ENCODE measurements around the gene ARHGAP26.

- TF ChIP-seq EZH2phosphoT487 (IDR thresholded peaks at IDR 0.05; ENCODE audit: borderline replicate concordance) (no peak), EGR1 (IDR thresholded peaks at IDR 0.05; ENCODE audit: low read depth) (no peak), CTCF (IDR thresholded peaks at IDR 0.05 in 2 of 3, conservative IDR thresholded peaks at IDR 0.05 in 1 of 3; ENCODE audit: borderline replicate concordance in 1 of 3, insufficient read depth in 1 of 3, low read depth in 2 of 3, low read length in 2 of 3) (no peak), POLR2AphosphoS5 (IDR thresholded peaks at IDR 0.05; ENCODE audit: low read depth, low read length) (no peak), SIN3A (IDR thresholded peaks at IDR 0.05; ENCODE audit: low read depth) (no peak), ZBTB33 (IDR thresholded peaks at IDR 0.05; ENCODE audit: extremely low read depth, insufficient replicate concordance, low read length) (no peak), SRF (IDR thresholded peaks at IDR 0.05; ENCODE audit: low read depth) (no peak)
- TF ChIP-seq, protein P1, sequence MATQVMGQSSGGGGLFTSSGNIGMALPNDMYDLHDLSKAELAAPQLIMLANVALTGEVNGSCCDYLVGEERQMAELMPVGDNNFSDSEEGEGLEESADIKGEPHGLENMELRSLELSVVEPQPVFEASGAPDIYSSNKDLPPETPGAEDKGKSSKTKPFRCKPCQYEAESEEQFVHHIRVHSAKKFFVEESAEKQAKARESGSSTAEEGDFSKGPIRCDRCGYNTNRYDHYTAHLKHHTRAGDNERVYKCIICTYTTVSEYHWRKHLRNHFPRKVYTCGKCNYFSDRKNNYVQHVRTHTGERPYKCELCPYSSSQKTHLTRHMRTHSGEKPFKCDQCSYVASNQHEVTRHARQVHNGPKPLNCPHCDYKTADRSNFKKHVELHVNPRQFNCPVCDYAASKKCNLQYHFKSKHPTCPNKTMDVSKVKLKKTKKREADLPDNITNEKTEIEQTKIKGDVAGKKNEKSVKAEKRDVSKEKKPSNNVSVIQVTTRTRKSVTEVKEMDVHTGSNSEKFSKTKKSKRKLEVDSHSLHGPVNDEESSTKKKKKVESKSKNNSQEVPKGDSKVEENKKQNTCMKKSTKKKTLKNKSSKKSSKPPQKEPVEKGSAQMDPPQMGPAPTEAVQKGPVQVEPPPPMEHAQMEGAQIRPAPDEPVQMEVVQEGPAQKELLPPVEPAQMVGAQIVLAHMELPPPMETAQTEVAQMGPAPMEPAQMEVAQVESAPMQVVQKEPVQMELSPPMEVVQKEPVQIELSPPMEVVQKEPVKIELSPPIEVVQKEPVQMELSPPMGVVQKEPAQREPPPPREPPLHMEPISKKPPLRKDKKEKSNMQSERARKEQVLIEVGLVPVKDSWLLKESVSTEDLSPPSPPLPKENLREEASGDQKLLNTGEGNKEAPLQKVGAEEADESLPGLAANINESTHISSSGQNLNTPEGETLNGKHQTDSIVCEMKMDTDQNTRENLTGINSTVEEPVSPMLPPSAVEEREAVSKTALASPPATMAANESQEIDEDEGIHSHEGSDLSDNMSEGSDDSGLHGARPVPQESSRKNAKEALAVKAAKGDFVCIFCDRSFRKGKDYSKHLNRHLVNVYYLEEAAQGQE (IDR thresholded peaks at IDR 0.05; ENCODE audit: low read depth) = no peak
Measured at GRCh38 chr5:143143973-143144372, 373.8 kb downstream of the ARHGAP26 start.
